H9 (cell line): ENCODE data around the gene DHCR7. TPM values are rescaled to one million over a fixed set of nuclear protein-coding genes. Genes with fewer than 3 reads are reported as not detected.

Experiments
- DNase-seq: peaks from one replicate; pipeline ENCODE4 v3.0.0-alpha.2; 2017
- H2AFZ ChIP-seq: one replicate; pipeline ENCODE4 v1.6.1; 2013; ENCODE audit warnings: mild to moderate bottlenecking, low read length, control low read depth, moderate library complexity
- H2AK5ac ChIP-seq: 2 replicates; pipeline ENCODE4 v1.6.1; 2013; ENCODE audit warnings: low read length, control low read depth, mixed read lengths; ENCODE audit not compliant: insufficient read length
- H2BK120ac ChIP-seq: one replicate; pipeline ENCODE4 v1.6.1; 2013; ENCODE audit warnings: low read depth, mild to moderate bottlenecking, low read length, control low read depth, inconsistent platforms; ENCODE audit not compliant: poor library complexity, severe bottlenecking
- H2BK12ac ChIP-seq: 2 replicates; pipeline ENCODE4 v1.6.1; 2013; ENCODE audit warnings: low read length, control low read depth, mixed read lengths, low read depth; ENCODE audit not compliant: insufficient read length
- H2BK15ac ChIP-seq: 2 replicates; pipeline ENCODE4 v1.6.1; 2013; ENCODE audit warnings: low read depth, low read length, control low read depth
- H2BK20ac ChIP-seq: one replicate; pipeline ENCODE4 v1.6.1; 2013; ENCODE audit warnings: low read depth, mild to moderate bottlenecking, low read length, control low read depth, inconsistent platforms; ENCODE audit not compliant: poor library complexity, severe bottlenecking
- H2BK5ac ChIP-seq: 2 replicates; pipeline ENCODE4 v1.6.1; 2013; ENCODE audit warnings: low read length, control low read depth, mixed read lengths; ENCODE audit not compliant: insufficient read length
- H3K14ac ChIP-seq: 2 replicates; pipeline ENCODE4 v1.6.1; 2013; ENCODE audit warnings: low read length, control low read depth; ENCODE audit not compliant: insufficient read depth
- H3K18ac ChIP-seq: 2 replicates; pipeline ENCODE4 v1.6.1; 2013; ENCODE audit warnings: low read depth, mild to moderate bottlenecking, mixed read lengths, low read length, control low read depth; ENCODE audit not compliant: insufficient read length
- H3K23ac ChIP-seq: 2 replicates; pipeline ENCODE4 v1.6.1; 2013; ENCODE audit warnings: low read length, control low read depth, mixed read lengths, low read depth; ENCODE audit not compliant: insufficient read length
- H3K23me2 ChIP-seq: 2 replicates; pipeline ENCODE4 v1.6.1; 2013; ENCODE audit warnings: low read depth, mild to moderate bottlenecking, mixed read lengths, low read length, control low read depth; ENCODE audit not compliant: insufficient read length, poor library complexity, severe bottlenecking
- H3K27ac ChIP-seq: 2 replicates; pipeline ENCODE4 v1.5.1; 2013; ENCODE audit warnings: low read length, control low read depth, mixed read lengths, low read depth; ENCODE audit not compliant: insufficient read length
- H3K27me3 ChIP-seq: 2 replicates; pipeline ENCODE4 v1.6.1; 2013; ENCODE audit warnings: low read length, control low read depth, inconsistent platforms; ENCODE audit not compliant: insufficient read depth
- H3K4ac ChIP-seq: 2 replicates; pipeline ENCODE4 v1.6.1; 2013; ENCODE audit warnings: low read depth, mild to moderate bottlenecking, control low read depth, inconsistent platforms, low read length, moderate library complexity
- H3K4me1 ChIP-seq: 2 replicates; pipeline ENCODE4 v1.6.1; 2013; ENCODE audit warnings: low read length, control low read depth, inconsistent platforms; ENCODE audit not compliant: insufficient read depth
- H3K4me2 ChIP-seq: 2 replicates; pipeline ENCODE4 v1.6.1; 2013; ENCODE audit warnings: low read length, control low read depth, mixed read lengths; ENCODE audit not compliant: insufficient read length, insufficient read depth
- H3K56ac ChIP-seq: 2 replicates; pipeline ENCODE4 v1.6.1; 2013; ENCODE audit warnings: low read depth, mild to moderate bottlenecking, mixed read lengths, low read length, control low read depth; ENCODE audit not compliant: insufficient read length
- H3K79me1 ChIP-seq: 2 replicates; pipeline ENCODE4 v1.6.1; 2013; ENCODE audit warnings: low read depth, mild to moderate bottlenecking, moderate library complexity, low read length, control low read depth, inconsistent platforms; ENCODE audit not compliant: insufficient read depth, poor library complexity, severe bottlenecking
- H3K79me2 ChIP-seq: 2 replicates; pipeline ENCODE4 v1.6.1; 2013; ENCODE audit warnings: low read length, control low read depth, inconsistent platforms; ENCODE audit not compliant: insufficient read depth
- H3K9ac ChIP-seq: 2 replicates; pipeline ENCODE4 v1.6.1; 2013; ENCODE audit warnings: low read length, control low read depth, mixed read lengths; ENCODE audit not compliant: insufficient read length; ENCODE audit errors: extremely low read depth
- H3K9me3 ChIP-seq: one replicate; pipeline ENCODE4 v1.6.1; 2013; ENCODE audit warnings: low read depth, low read length, inconsistent platforms; ENCODE audit not compliant: control insufficient read depth
- H3T11ph ChIP-seq: one replicate; pipeline ENCODE4 v1.6.1; 2013; ENCODE audit warnings: mild to moderate bottlenecking, low read length, control low read depth, inconsistent platforms
- H4K20me1 ChIP-seq: one replicate; pipeline ENCODE4 v1.6.1; 2013; ENCODE audit not compliant: control insufficient read depth, insufficient read length, insufficient read depth
- H4K5ac ChIP-seq: 2 replicates; pipeline ENCODE4 v1.6.1; 2013; ENCODE audit warnings: low read depth, mild to moderate bottlenecking, mixed read lengths, low read length, control low read depth; ENCODE audit not compliant: insufficient read length
- H4K8ac ChIP-seq: replicated peaks from 2 replicates; pipeline ENCODE4 v1.6.1; 2013; ENCODE audit warnings: low read length, control low read depth, mixed read lengths, low read depth; ENCODE audit not compliant: insufficient read length
- H4K91ac ChIP-seq: 2 replicates; pipeline ENCODE4 v1.6.1; 2013; ENCODE audit warnings: low read depth, mild to moderate bottlenecking, moderate library complexity, mixed read lengths, low read length, control low read depth; ENCODE audit not compliant: insufficient read length
- H3K27ac Mint-ChIP-seq, 3 experiments: 2 replicates in 2 of 3; 3 replicates in 1 of 3; pipeline ENCODE4 v1.8.0; 2020 to 2021; ENCODE audit warnings: mixed read lengths in 3 of 3, mild to moderate bottlenecking in 1 of 3, moderate library complexity in 1 of 3
- H3K27me3 Mint-ChIP-seq: 2 replicates; pipeline ENCODE4 v1.8.0; 2021; ENCODE audit warnings: low read depth, mild to moderate bottlenecking, moderate library complexity, mixed read lengths
- H3K36me3 Mint-ChIP-seq, 3 experiments: 2 replicates in 2 of 3; 3 replicates in 1 of 3; pipeline ENCODE4 v1.8.0; 2020 to 2021; ENCODE audit warnings: low read depth in 3 of 3, mixed read lengths in 3 of 3; ENCODE audit not compliant: insufficient read depth in 1 of 3
- H3K4me1 Mint-ChIP-seq, 2 experiments: 2 replicates each; pipeline ENCODE4 v1.8.0; 2020; ENCODE audit warnings: mixed read lengths in 2 of 2
- H3K4me3 Mint-ChIP-seq, 2 experiments: 2 replicates in 1 of 2; 3 replicates in 1 of 2; pipeline ENCODE4 v1.8.0; 2020 to 2021; ENCODE audit warnings: mild to moderate bottlenecking in 2 of 2, mixed read lengths in 2 of 2, moderate library complexity in 1 of 2
- H3K9me3 Mint-ChIP-seq, 2 experiments: 2 replicates in 1 of 2; 3 replicates in 1 of 2; pipeline ENCODE4 v1.8.0; 2020; ENCODE audit warnings: mild to moderate bottlenecking in 2 of 2, mixed read lengths in 2 of 2, moderate library complexity in 1 of 2
- CTCF ChIP-seq: fragments of 200-600 bp; sonication (generic); conservative IDR thresholded peaks from 3 replicates; pipeline ENCODE4 v1.8.0; 2021; ENCODE audit warnings: antibody characterized with exemption, mild to moderate bottlenecking
- WGBS: extraction: QIAGEN DNeasy Blood & Tissue Kit; methylation state at CpG from one replicate; pipeline ENCODE4 v1.1.7; 2013; ENCODE audit warnings: missing lambda C conversion rate, low lambda C conversion rate, mixed read lengths; ENCODE audit not compliant: insufficient read length; ENCODE audit errors: extremely low coverage; 5-methylcytosine and 5-hydroxymethylcytosine counted together
- total RNA-seq: library from RNA; stranded (reverse); gene quantifications from 2 replicates; pipeline ENCODE4 v1.2.1, GENCODE V29; 2021

DHCR7 gene
- total RNA-seq, 1 experiment from 2014 or later, result 124 TPM

DNA sequence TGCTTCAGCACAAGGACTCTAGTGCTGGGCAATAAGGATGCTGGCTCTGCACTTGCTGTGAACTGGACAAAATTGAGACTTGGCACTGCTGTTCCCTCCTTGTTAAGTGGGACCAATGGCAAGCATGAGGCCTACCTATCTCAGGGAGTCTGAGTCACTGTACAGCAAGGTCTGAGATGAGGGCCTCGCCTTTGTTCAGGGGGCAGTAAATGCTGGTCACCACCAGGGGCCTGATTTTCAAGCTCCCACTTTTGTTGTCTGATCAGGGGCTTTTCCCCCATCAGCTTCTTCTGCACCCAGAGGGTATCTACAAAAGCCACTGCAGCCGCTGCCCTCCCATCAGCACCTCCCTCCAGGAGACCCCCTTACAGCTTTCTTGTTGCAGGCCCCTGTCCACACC is 22.8 kb downstream of the DHCR7 start:
- no peak overlapping the region for H3K9ac ChIP-seq
- H4K5ac ChIP-seq, result no peak overlapping the region
- no peaks in the 10 kb centered on the region for H3K79me2 ChIP-seq
- no peak overlapping the region for H2AFZ ChIP-seq
- Mint-ChIP-seq H3K4me3 (no peak overlapping the region), H3K27me3 (no peaks in the 10 kb centered on the region; the same call in 1 of the 2 replicates), H3K9me3 (peaks cover 0 to 7% of the 10 kb centered on the region in 2 experiments; a peak in 3 of 5 replicates), H3K36me3 (no peaks in the 10 kb centered on the region), H3K27ac (no peak overlapping the region), H3K4me1 (peaks cover 4% of the 10 kb centered on the region in 2 experiments; a peak in 2 of 4 replicates)
- H2BK15ac ChIP-seq, result no peak overlapping the region
- no peak overlapping the region for H2AK5ac ChIP-seq
- WGBS, result no CpG with 5 or more reads among the region's 2 CpGs
- TF ChIP-seq CTCF, result peak; percentile 47; the same call in 2 of the 3 replicates
- H3K56ac ChIP-seq, result no peak overlapping the region
- no peak overlapping the region for H3T11ph ChIP-seq
- no peaks in the 10 kb centered on the region for H3K27me3 ChIP-seq
- H3K9me3 ChIP-seq, result no peaks in the 10 kb centered on the region
- H2BK5ac ChIP-seq, result no peak overlapping the region
- H3K4me1 ChIP-seq, result no peaks in the 10 kb centered on the region
- H3K14ac ChIP-seq, result no peak overlapping the region; the same call in 1 of the 2 replicates
- no peak overlapping the region for H4K91ac ChIP-seq
- no peak for DNase-seq
- H3K18ac ChIP-seq, result no peak overlapping the region
- H4K8ac ChIP-seq, result no peak overlapping the region
- H3K23me2 ChIP-seq, result no peaks in the 10 kb centered on the region
- H2BK12ac ChIP-seq, result no peak overlapping the region
- H4K20me1 ChIP-seq, result no peaks in the 10 kb centered on the region
- H3K23ac ChIP-seq, result no peak overlapping the region
- no peak overlapping the region for H2BK120ac ChIP-seq
- H2BK20ac ChIP-seq, result no peak overlapping the region
- H3K4me2 ChIP-seq, result no peak overlapping the region
- no peaks in the 10 kb centered on the region for H3K79me1 ChIP-seq
- no peak overlapping the region for H3K27ac ChIP-seq
- H3K4ac ChIP-seq, result no peak overlapping the region
